Measurements from ENCODE around the gene CSMD2.

DNA sequence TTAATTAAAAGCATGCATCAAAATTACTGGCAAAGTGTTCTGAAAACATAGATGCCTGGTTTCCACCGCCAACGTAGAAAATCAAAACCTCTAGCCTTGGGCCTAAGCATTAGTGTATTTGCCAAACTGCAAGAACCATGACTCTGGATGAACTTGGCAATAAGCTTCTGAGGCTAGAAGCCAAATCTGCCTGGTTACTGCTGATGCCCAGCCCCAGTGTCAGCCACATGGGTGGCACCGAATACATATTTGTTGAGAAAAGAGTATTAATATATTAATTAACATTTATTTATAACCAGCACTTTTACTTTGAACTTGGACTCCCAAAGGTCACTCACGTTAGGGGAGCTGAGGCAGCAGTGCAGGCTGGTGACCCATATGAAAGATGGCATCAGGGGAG is 441.8 kb downstream of the CSMD2 start:
- TF ChIP-seq, protein P1, sequence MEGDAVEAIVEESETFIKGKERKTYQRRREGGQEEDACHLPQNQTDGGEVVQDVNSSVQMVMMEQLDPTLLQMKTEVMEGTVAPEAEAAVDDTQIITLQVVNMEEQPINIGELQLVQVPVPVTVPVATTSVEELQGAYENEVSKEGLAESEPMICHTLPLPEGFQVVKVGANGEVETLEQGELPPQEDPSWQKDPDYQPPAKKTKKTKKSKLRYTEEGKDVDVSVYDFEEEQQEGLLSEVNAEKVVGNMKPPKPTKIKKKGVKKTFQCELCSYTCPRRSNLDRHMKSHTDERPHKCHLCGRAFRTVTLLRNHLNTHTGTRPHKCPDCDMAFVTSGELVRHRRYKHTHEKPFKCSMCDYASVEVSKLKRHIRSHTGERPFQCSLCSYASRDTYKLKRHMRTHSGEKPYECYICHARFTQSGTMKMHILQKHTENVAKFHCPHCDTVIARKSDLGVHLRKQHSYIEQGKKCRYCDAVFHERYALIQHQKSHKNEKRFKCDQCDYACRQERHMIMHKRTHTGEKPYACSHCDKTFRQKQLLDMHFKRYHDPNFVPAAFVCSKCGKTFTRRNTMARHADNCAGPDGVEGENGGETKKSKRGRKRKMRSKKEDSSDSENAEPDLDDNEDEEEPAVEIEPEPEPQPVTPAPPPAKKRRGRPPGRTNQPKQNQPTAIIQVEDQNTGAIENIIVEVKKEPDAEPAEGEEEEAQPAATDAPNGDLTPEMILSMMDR (conservative IDR thresholded peaks at IDR 0.05; ENCODE audit: low read length): no peak
- no peak for TF ChIP-seq EZH2phosphoT487 (IDR thresholded peaks at IDR 0.05; ENCODE audit: borderline replicate concordance)
